GM18502 (cell line): ENCODE measurements around the gene SLC24A3.

Source experiments
- ATAC-seq: cut with Tn5 transposase; IDR thresholded peaks from one replicate; pipeline ENCODE4 v1.9.1; 2021; ENCODE audit warnings: mild to moderate bottlenecking; ENCODE audit not compliant: unreplicated experiment, poor library complexity

SLC24A3 gene

GRCh38 chr20:19440660-19441527, 228.5 kb downstream of the SLC24A3 start:
- ATAC-seq = no peak

- ATAC-seq = no peak
These were observed 233.8 kb downstream of the SLC24A3 start for GRCh38 chr20:19446246-19446645.

- no peak for ATAC-seq
These were observed 236.2 kb downstream of the SLC24A3 start for GRCh38 chr20:19448632-19449031.

- no peak for ATAC-seq
These were observed 236.6 kb downstream of the SLC24A3 start for GRCh38 chr20:19449051-19449450.

DNA sequence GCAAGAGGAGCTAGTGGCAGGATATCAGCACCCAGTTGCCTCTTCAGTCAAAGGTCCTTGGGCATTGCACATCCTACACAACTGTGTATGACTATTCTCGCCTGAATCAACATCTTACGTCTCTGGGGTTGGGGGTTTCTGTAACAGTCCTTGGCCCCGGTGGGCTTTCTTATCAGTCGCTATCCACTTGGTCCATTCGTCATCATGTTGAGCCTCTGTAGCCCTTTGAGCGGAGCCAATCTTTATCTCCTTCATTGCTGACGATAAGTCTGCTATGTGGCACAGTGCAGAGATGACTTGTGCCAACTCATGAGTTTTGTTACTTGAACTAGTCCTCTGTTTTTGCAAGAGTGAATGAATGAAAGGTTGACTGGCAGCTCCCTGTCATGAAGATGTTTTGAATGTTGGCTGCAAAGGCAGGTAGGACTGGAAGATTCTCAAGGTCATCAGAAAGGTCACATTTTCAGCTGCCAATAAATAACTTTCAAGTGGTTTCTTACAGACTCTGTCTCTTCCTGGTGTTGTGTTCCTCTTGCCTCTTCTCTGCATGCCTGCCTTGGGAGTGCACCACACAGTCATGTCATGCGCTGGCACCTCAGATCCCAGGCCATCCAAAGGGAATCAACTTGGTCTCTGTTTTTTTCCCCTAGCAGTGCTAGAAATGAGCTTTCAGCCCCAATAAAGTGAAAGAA, 238.9 kb downstream of the SLC24A3 start:
- ATAC-seq = no peak

GRCh38 chr20:19451923-19452295, 239.5 kb downstream of the SLC24A3 start:
- ATAC-seq = no peak

- no peak for ATAC-seq
These were observed 241.0 kb downstream of the SLC24A3 start for GRCh38 chr20:19453410-19453809.

- ATAC-seq = no peak
These were observed 241.4 kb downstream of the SLC24A3 start for GRCh38 chr20:19453862-19454261.

- no peak for ATAC-seq
These were observed 244.4 kb downstream of the SLC24A3 start for GRCh38 chr20:19456595-19457395.

- no peak for ATAC-seq
These were observed 245.2 kb downstream of the SLC24A3 start for GRCh38 chr20:19457611-19458010.

GRCh38 chr20:19460386-19460785, 247.9 kb downstream of the SLC24A3 start:
- no peak for ATAC-seq

- ATAC-seq = no peak
These were observed 250.0 kb downstream of the SLC24A3 start for GRCh38 chr20:19462491-19462890.

DNA sequence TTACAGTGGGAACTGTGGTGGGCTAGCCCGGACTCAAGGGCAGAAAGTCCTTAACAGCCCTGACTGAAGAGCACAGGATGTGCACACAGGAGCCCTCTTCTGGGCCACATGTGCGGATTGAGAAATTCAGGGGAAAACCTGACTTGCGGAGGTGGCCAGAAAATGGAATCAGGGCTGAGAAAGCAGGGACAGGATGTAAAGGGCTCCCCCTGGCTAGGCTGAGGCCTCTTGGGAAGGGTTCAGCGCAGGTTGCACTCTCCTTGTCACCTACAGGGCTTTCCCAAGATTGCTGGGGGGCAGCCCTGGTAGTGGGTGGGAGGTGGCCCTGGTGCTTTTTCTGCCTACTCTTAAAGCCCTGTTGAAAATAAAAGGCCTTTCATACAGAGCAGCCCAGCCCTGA, 251.2 kb downstream of the SLC24A3 start:
- no peak for ATAC-seq

DNA sequence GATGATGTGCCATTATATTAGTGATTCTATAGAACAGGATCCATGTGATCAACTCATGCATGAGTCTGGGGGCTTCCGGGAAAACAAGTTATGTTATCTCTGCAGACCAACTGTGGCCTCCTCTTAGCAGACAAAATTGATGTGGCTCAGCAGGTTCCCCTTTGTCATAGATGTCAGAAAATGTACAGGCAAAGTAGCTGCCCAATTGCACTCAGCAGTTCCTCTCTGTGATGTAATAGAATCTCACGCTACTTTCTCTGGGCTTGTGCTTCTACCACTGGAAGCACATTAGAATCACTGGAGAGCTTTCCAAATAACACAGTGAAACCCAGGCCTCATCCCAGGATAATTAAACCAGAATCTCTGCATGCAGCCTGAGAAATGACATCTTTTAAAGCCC, 253.1 kb downstream of the SLC24A3 start:
- no peak for ATAC-seq

DNA sequence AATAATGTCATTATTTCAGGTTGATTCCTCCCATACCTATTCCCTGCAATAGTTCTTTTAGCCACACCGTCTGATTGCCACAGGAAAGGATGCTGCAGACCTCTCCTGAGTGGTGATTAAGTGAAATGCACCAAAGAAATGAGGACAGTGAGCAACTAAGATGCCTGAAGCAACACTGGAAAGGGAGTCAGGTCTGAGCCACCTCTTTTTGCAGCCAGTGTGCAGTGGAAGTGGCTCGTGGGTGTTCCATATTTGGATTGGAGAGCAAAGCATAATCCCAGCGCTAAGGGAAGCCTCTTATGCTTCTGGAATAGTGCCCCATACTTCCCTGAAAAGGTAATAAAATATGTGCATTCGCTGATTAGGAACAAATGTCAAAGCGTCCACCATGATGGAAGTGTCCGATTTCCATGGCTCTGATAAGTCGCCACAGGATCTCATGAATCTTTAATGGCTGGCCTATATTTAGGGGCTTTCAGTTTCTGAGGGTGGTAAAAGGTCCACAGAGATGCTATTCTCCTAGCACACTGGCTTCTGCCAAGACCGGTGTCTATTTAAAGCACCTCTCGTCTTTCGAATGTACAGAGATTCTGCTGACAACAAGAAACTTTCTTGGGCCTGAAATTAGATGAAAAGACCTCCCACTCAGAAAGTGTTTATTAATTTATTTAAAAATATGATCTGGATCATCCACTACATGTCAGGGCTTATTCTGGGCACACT, 253.9 kb downstream of the SLC24A3 start:
- ATAC-seq = no peak

- no peak for ATAC-seq
These were observed 260.9 kb downstream of the SLC24A3 start for GRCh38 chr20:19473216-19473921.

DNA sequence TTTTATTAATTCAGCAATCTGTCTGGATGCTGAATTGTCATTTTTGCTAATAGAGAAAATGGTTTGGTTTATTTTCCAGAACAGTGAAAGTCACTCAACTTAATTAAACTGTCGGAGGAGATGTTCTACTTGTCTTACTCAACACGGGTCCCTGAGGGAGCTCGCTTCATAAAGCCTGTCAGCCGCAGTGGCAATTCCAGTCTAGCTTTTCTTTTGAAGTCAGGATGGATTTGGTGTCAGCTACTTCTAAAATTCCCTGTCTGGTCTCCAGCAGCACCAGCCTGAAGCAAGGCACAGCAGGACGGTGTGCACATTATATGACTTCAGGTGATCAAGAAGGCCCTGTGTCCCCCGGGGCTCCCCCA, 261.5 kb downstream of the SLC24A3 start:
- ATAC-seq = no peak

DNA sequence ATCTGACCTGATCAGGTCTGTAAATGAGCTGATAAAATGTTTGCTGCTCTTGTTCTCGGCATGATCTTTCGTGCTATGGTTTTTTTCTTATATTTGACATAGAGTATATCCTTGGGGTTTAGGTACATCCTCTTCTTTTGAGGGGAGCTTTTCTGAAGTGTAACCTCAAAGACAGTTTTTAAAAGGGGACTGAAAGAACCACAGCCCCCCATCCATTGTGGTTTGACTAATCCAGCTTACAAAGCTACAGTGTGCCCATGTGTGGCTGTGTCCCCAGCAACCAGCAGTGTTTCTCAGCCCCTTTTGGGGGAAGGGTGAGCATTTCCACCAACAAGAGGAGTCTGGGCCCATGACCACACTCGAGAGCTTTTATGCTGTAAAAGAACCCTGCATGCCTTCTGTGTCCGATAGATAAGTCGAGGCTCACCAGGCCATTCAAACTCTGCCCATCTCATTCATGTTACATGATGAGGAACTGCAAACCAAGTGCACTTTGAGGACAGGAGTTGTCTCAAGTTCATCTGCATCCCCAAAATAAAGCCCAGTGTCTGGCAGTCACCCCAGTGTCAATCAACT, 266.0 kb downstream of the SLC24A3 start:
- no peak for ATAC-seq

- no peak for ATAC-seq
These were observed 270.3 kb downstream of the SLC24A3 start for GRCh38 chr20:19482726-19483125.
